T-helper 1 cell treated with Interleukin-12 subunit alpha and Interleukin-12 subunit beta and Interleukin-4 antibody, amounts not matched to agents 30 μg/mL and 1 μg/mL, for 36 hours (primary cell): ENCODE measurements around the gene ROR1.

Experiments used
- H3K27ac Mint-ChIP-seq: one replicate; pipeline ENCODE4 v1.8.0; 2021; ENCODE audit warnings: mild to moderate bottlenecking, mixed read lengths
- H3K27me3 Mint-ChIP-seq: one replicate; pipeline ENCODE4 v1.8.0; 2021; ENCODE audit warnings: low read depth, mixed read lengths
- H3K36me3 Mint-ChIP-seq: one replicate; pipeline ENCODE4 v1.8.0; 2021; ENCODE audit warnings: low read depth, mixed read lengths
- H3K4me1 Mint-ChIP-seq: one replicate; pipeline ENCODE4 v1.8.0; 2021; ENCODE audit warnings: low read depth, mixed read lengths
- H3K4me3 Mint-ChIP-seq: one replicate; pipeline ENCODE4 v1.8.0; 2021; ENCODE audit warnings: mild to moderate bottlenecking, moderate library complexity, mixed read lengths
- H3K9me3 Mint-ChIP-seq: one replicate; pipeline ENCODE4 v1.8.0; 2021; ENCODE audit warnings: mixed read lengths

ROR1 gene

GRCh38 chr1:63924600-63924999, 150.8 kb downstream of the ROR1 start:
- Mint-ChIP-seq H3K9me3 (no peaks in the 10 kb centered on the region), H3K27ac (no peak overlapping the region), H3K4me3 (no peak overlapping the region), H3K36me3 (no peaks in the 10 kb centered on the region), H3K27me3 (no peaks in the 10 kb centered on the region), H3K4me1 (no peaks in the 10 kb centered on the region)

- no peaks in the 10 kb centered on the region for H3K4me1 Mint-ChIP-seq
- no peak overlapping the region for H3K4me3 Mint-ChIP-seq
- no peaks in the 10 kb centered on the region for H3K36me3 Mint-ChIP-seq
- no peaks in the 10 kb centered on the region for H3K9me3 Mint-ChIP-seq
- no peaks in the 10 kb centered on the region for H3K27me3 Mint-ChIP-seq
- no peak overlapping the region for H3K27ac Mint-ChIP-seq
These were observed 154.6 kb downstream of the ROR1 start for GRCh38 chr1:63928186-63929105.

- Mint-ChIP-seq H3K27ac (no peak overlapping the region), H3K4me1 (no peaks in the 10 kb centered on the region), H3K27me3 (no peaks in the 10 kb centered on the region), H3K4me3 (no peak overlapping the region), H3K36me3 (no peaks in the 10 kb centered on the region), H3K9me3 (no peaks in the 10 kb centered on the region)
These were observed 155.3 kb downstream of the ROR1 start for GRCh38 chr1:63929106-63929478.

GRCh38 chr1:63931468-63931867, 157.7 kb downstream of the ROR1 start:
- no peaks in the 10 kb centered on the region for H3K27me3 Mint-ChIP-seq
- no peaks in the 10 kb centered on the region for H3K36me3 Mint-ChIP-seq
- H3K4me1 Mint-ChIP-seq = no peaks in the 10 kb centered on the region
- no peaks in the 10 kb centered on the region for H3K9me3 Mint-ChIP-seq
- no peak overlapping the region for H3K27ac Mint-ChIP-seq
- H3K4me3 Mint-ChIP-seq = no peak overlapping the region

GRCh38 chr1:63934697-63935096, 160.9 kb downstream of the ROR1 start:
- Mint-ChIP-seq H3K27me3 (no peaks in the 10 kb centered on the region), H3K36me3 (no peaks in the 10 kb centered on the region), H3K4me1 (no peaks in the 10 kb centered on the region), H3K4me3 (no peak overlapping the region), H3K27ac (no peak overlapping the region), H3K9me3 (no peaks in the 10 kb centered on the region)

GRCh38 chr1:63935143-63935542, 161.3 kb downstream of the ROR1 start:
- H3K27ac Mint-ChIP-seq = no peak overlapping the region
- no peaks in the 10 kb centered on the region for H3K4me1 Mint-ChIP-seq
- no peak overlapping the region for H3K4me3 Mint-ChIP-seq
- H3K27me3 Mint-ChIP-seq = no peaks in the 10 kb centered on the region
- no peaks in the 10 kb centered on the region for H3K36me3 Mint-ChIP-seq
- H3K9me3 Mint-ChIP-seq = no peaks in the 10 kb centered on the region

- Mint-ChIP-seq H3K4me3 (no peak overlapping the region), H3K36me3 (no peaks in the 10 kb centered on the region), H3K27me3 (no peaks in the 10 kb centered on the region), H3K4me1 (no peaks in the 10 kb centered on the region), H3K27ac (no peak overlapping the region), H3K9me3 (no peaks in the 10 kb centered on the region)
These were observed 161.7 kb downstream of the ROR1 start for GRCh38 chr1:63935553-63935952.

GRCh38 chr1:63936276-63936675, 162.5 kb downstream of the ROR1 start:
- Mint-ChIP-seq H3K27ac (no peak overlapping the region), H3K9me3 (no peaks in the 10 kb centered on the region), H3K36me3 (no peaks in the 10 kb centered on the region), H3K4me1 (no peaks in the 10 kb centered on the region), H3K4me3 (no peak overlapping the region), H3K27me3 (no peaks in the 10 kb centered on the region)

- Mint-ChIP-seq H3K4me1 (no peaks in the 10 kb centered on the region), H3K27me3 (no peaks in the 10 kb centered on the region), H3K4me3 (no peak overlapping the region), H3K27ac (no peak overlapping the region), H3K9me3 (no peaks in the 10 kb centered on the region), H3K36me3 (no peaks in the 10 kb centered on the region)
These were observed 163.0 kb downstream of the ROR1 start for GRCh38 chr1:63936801-63937200.

GRCh38 chr1:63937461-63938022, 163.7 kb downstream of the ROR1 start:
- no peaks in the 10 kb centered on the region for H3K36me3 Mint-ChIP-seq
- H3K4me1 Mint-ChIP-seq = no peaks in the 10 kb centered on the region
- H3K4me3 Mint-ChIP-seq = no peak overlapping the region
- no peak overlapping the region for H3K27ac Mint-ChIP-seq
- no peaks in the 10 kb centered on the region for H3K9me3 Mint-ChIP-seq
- no peaks in the 10 kb centered on the region for H3K27me3 Mint-ChIP-seq

GRCh38 chr1:63940440-63940839, 166.6 kb downstream of the ROR1 start:
- Mint-ChIP-seq H3K27me3 (no peaks in the 10 kb centered on the region), H3K27ac (no peak overlapping the region), H3K36me3 (no peaks in the 10 kb centered on the region), H3K9me3 (no peaks in the 10 kb centered on the region), H3K4me1 (no peaks in the 10 kb centered on the region), H3K4me3 (no peak overlapping the region)

- H3K4me1 Mint-ChIP-seq = no peaks in the 10 kb centered on the region
- H3K36me3 Mint-ChIP-seq = no peaks in the 10 kb centered on the region
- H3K9me3 Mint-ChIP-seq = no peaks in the 10 kb centered on the region
- no peak overlapping the region for H3K27ac Mint-ChIP-seq
- H3K27me3 Mint-ChIP-seq = no peaks in the 10 kb centered on the region
- H3K4me3 Mint-ChIP-seq = no peak overlapping the region
These were observed 169.6 kb downstream of the ROR1 start for GRCh38 chr1:63943393-63943792.

GRCh38 chr1:63945943-63946342, 172.1 kb downstream of the ROR1 start:
- H3K9me3 Mint-ChIP-seq = no peaks in the 10 kb centered on the region
- H3K27me3 Mint-ChIP-seq = no peaks in the 10 kb centered on the region
- no peak overlapping the region for H3K4me3 Mint-ChIP-seq
- no peaks in the 10 kb centered on the region for H3K36me3 Mint-ChIP-seq
- no peak overlapping the region for H3K27ac Mint-ChIP-seq
- no peaks in the 10 kb centered on the region for H3K4me1 Mint-ChIP-seq

GRCh38 chr1:63946866-63947491, 173.2 kb downstream of the ROR1 start:
- no peaks in the 10 kb centered on the region for H3K27me3 Mint-ChIP-seq
- no peak overlapping the region for H3K27ac Mint-ChIP-seq
- no peak overlapping the region for H3K4me3 Mint-ChIP-seq
- H3K4me1 Mint-ChIP-seq = no peaks in the 10 kb centered on the region
- no peaks in the 10 kb centered on the region for H3K36me3 Mint-ChIP-seq
- H3K9me3 Mint-ChIP-seq = no peaks in the 10 kb centered on the region

GRCh38 chr1:63947904-63948303, 174.1 kb downstream of the ROR1 start:
- H3K27me3 Mint-ChIP-seq = no peaks in the 10 kb centered on the region
- H3K4me1 Mint-ChIP-seq = no peaks in the 10 kb centered on the region
- H3K27ac Mint-ChIP-seq = no peak overlapping the region
- H3K4me3 Mint-ChIP-seq = no peak overlapping the region
- no peaks in the 10 kb centered on the region for H3K36me3 Mint-ChIP-seq
- no peaks in the 10 kb centered on the region for H3K9me3 Mint-ChIP-seq
